Stimulated activated CD8-positive, alpha-beta memory T cell treated with anti-CD3 and anti-CD28 coated beads, Interleukin-7, amount 100 ng/mL, for 24 hours (primary cell): Measurements from ENCODE around the gene GRHL3.
"Not testable (repeated sequence)": the region's sequence is repeated elsewhere in the genome, so short reads cannot be mapped to it uniquely, and the experiment has no call there.

Source experiments
- DNase-seq: peaks from one replicate; pipeline ENCODE4 v3.0.0-alpha.2; 2020; ENCODE audit warnings: low read depth

Gene GRHL3

GRCh38 chr1:24319312-24319863 lies at the start of gene GRHL3:
TSS of gene GRHL3 (plus strand) at chr1:24319357. CDS start at chr1:24319552, 195 bp downstream.
- no peak for DNase-seq

- not testable (repeated sequence) for DNase-seq
Observed at GRCh38 chr1:24274203-24275103, 44.7 kb upstream of the GRHL3 start.

GRCh38 chr1:24275104-24275410 lies 44.1 kb upstream of the GRHL3 start:
- DNase-seq, result no peak

- no peak for DNase-seq
Observed at GRCh38 chr1:24275510-24275909, 43.6 kb upstream of the GRHL3 start.

- DNase-seq, result no peak
Observed at GRCh38 chr1:24276791-24277190, 42.4 kb upstream of the GRHL3 start.

- no peak for DNase-seq
Observed at GRCh38 chr1:24277420-24278169, 41.6 kb upstream of the GRHL3 start.

GRCh38 chr1:24278726-24279125 lies 40.4 kb upstream of the GRHL3 start:
- no peak for DNase-seq

GRCh38 chr1:24279590-24280232 lies 39.4 kb upstream of the GRHL3 start:
- no peak for DNase-seq

GRCh38 chr1:24281591-24281990 lies 37.6 kb upstream of the GRHL3 start:
- DNase-seq, result no peak

GRCh38 chr1:24282491-24282890 lies 36.7 kb upstream of the GRHL3 start:
- DNase-seq, result no peak

GRCh38 chr1:24283326-24284155 lies 35.6 kb upstream of the GRHL3 start:
- no peak for DNase-seq

GRCh38 chr1:24284156-24284471 lies 35.0 kb upstream of the GRHL3 start:
- DNase-seq, result no peak

- no peak for DNase-seq
Observed at GRCh38 chr1:24285231-24285630, 33.9 kb upstream of the GRHL3 start.

- no peak for DNase-seq
Observed at GRCh38 chr1:24286246-24287010, 32.7 kb upstream of the GRHL3 start.

GRCh38 chr1:24287779-24288178 lies 31.4 kb upstream of the GRHL3 start:
- not testable (repeated sequence) for DNase-seq

- no peak for DNase-seq
Observed at GRCh38 chr1:24288479-24288878, 30.7 kb upstream of the GRHL3 start.

- DNase-seq, result no peak
Observed at GRCh38 chr1:24289937-24290595, 29.1 kb upstream of the GRHL3 start.

GRCh38 chr1:24290933-24291487 lies 28.1 kb upstream of the GRHL3 start:
- no peak for DNase-seq

- no peak for DNase-seq
Observed at GRCh38 chr1:24292103-24292502, 27.1 kb upstream of the GRHL3 start.

- DNase-seq, result no peak
Observed at GRCh38 chr1:24292887-24293286, 26.3 kb upstream of the GRHL3 start.
